ENCODE results near the gene CLTCL1. TPM values are rescaled to one million over a fixed set of nuclear protein-coding genes. Genes with fewer than 3 reads are reported as not detected.
"Not testable (repeated sequence)": the region's sequence is repeated elsewhere in the genome, so short reads cannot be mapped to it uniquely, and the experiment has no call there.

CLTCL1 gene
- total and polyA plus RNA-seq, 11 donors = 4.6 to 20.9 (median 10.2) TPM

- DNase-seq = no peak
- Histone ChIP-seq H3K36me3 (peaks cover 0 to 19% (median 13%) of the 10 kb centered on the region in 9 donors), H3K9me3 (peaks cover 0 to 12% (median 2%) of the 10 kb centered on the region in 12 donors), H3K4me3 (no peak overlapping the region), H3K27ac (no peak overlapping the region), H3K4me1 (no peaks in the 10 kb centered on the region), H3K27me3 (no peaks in the 10 kb centered on the region)
- intact Hi-C loops (cut with DNase I) = no loop called here
- ATAC-seq = no peak
- 87 to 94% (median 89%) methylated on average over 5 of the region's 5 CpGs for WGBS, 4 donors
- no peak for TF ChIP-seq POLR2A (IDR thresholded peaks at IDR 0.05)
- no peak for TF ChIP-seq CTCF (IDR thresholded peaks at IDR 0.05)
Observed at GRCh38 chr22:19325296-19325948, 33.9 kb upstream of the CLTCL1 start.

- intact Hi-C loops (cut with DNase I); H3K4me1 ChIP-seq; H3K27me3 ChIP-seq; H3K4me3 ChIP-seq; H3K27ac ChIP-seq; DNase-seq; H3K36me3 ChIP-seq; ATAC-seq: not testable (repeated sequence)
- peaks cover 0 to 22% (median 4%) of the 10 kb centered on the region in 12 donors for H3K9me3 ChIP-seq
- WGBS, 4 donors = 89 to 93% (median 91%) methylated on average over 6 of the region's 6 CpGs
Observed at GRCh38 chr22:19323420-19323819, 31.9 kb upstream of the CLTCL1 start.

- Histone ChIP-seq H3K9me3 (peaks cover 0 to 34% (median 16%) of the 10 kb centered on the region in 12 donors), H3K4me3 (no peak overlapping the region), H3K4me1 (no peaks in the 10 kb centered on the region), H3K27ac (no peak overlapping the region), H3K27me3 (no peaks in the 10 kb centered on the region), H3K36me3 (no peaks in the 10 kb centered on the region)
- TF ChIP-seq CTCF (IDR thresholded peaks at IDR 0.05) (no peak), POLR2A (IDR thresholded peaks at IDR 0.05) (no peak)
- 79 to 86% (median 83%) methylated on average over 2 of the region's 2 CpGs for WGBS, 4 donors
- no peak for DNase-seq
- intact Hi-C loops (cut with DNase I) = no loop called here
- ATAC-seq = no peak
Observed at GRCh38 chr22:19321757-19322156, 30.2 kb upstream of the CLTCL1 start.

- peaks cover 0 to 48% (median 29%) of the 10 kb centered on the region in 12 donors for H3K9me3 ChIP-seq
- DNase-seq; H3K36me3 ChIP-seq; ATAC-seq; H3K4me1 ChIP-seq; intact Hi-C loops (cut with DNase I); H3K4me3 ChIP-seq; H3K27me3 ChIP-seq; H3K27ac ChIP-seq: not testable (repeated sequence)
- 90 to 94% (median 91%) methylated on average over 8 of the region's 8 CpGs for WGBS, 4 donors
Observed at GRCh38 chr22:19320136-19320535, 28.6 kb upstream of the CLTCL1 start.

GRCh38 chr22:19319281-19319680, 27.8 kb upstream of the CLTCL1 start:
- TF ChIP-seq CTCF (IDR thresholded peaks at IDR 0.05) = no peak
- TF ChIP-seq POLR2A (IDR thresholded peaks at IDR 0.05) = no peak

More at GRCh38 chr22:19319281-19319680, 27.8 kb upstream of the CLTCL1 start:
- ATAC-seq (no peak), DNase-seq (no peak)
- intact Hi-C loops (cut with DNase I) = no loop called here
- Histone ChIP-seq H3K27ac (no peak overlapping the region), H3K4me1 (no peaks in the 10 kb centered on the region), H3K4me3 (no peak overlapping the region), H3K9me3 (peaks cover 0 to 46% (median 31%) of the 10 kb centered on the region in 12 donors), H3K36me3 (no peaks in the 10 kb centered on the region), H3K27me3 (no peaks in the 10 kb centered on the region)

Measured in heart left ventricle (tissue), 16 donors.